Stimulated activated CD4-positive, alpha-beta T cell treated with anti-CD3 and anti-CD28 coated beads, Interleukin-2, amount 100 ng/mL, for 24 hours (primary cell): ENCODE data around the gene CIT.
A peak's percentile ranks its signal among the peaks of the same experiment; 100 is the strongest.

Source experiments
- DNase-seq, 2 donors: peaks; one replicate each; pipeline ENCODE4 v3.0.0-alpha.2; 2020

CIT gene

GRCh38 chr12:119857041-119857591 is 20.0 kb downstream of the CIT start:
- no peak for DNase-seq

GRCh38 chr12:119850330-119850729 is 26.8 kb downstream of the CIT start:
- DNase-seq: no peak

GRCh38 chr12:119843100-119843499 is 34.0 kb downstream of the CIT start:
- no peak for DNase-seq

- DNase-seq: no peak
Measured at GRCh38 chr12:119842380-119842779, 34.7 kb downstream of the CIT start.

GRCh38 chr12:119841433-119842210 is 35.5 kb downstream of the CIT start:
- DNase-seq: no peak

GRCh38 chr12:119840582-119840981 is 36.5 kb downstream of the CIT start:
- DNase-seq: no peak

- DNase-seq: no peak
Measured at GRCh38 chr12:119840168-119840567, 37.0 kb downstream of the CIT start.

- DNase-seq: no peak
Measured at GRCh38 chr12:119838826-119839600, 38.1 kb downstream of the CIT start.

- no peak for DNase-seq
Measured at GRCh38 chr12:119836781-119837180, 40.3 kb downstream of the CIT start.

GRCh38 chr12:119835068-119835467 is 42.1 kb downstream of the CIT start:
- no peak for DNase-seq

GRCh38 chr12:119829439-119829838 is 47.7 kb downstream of the CIT start:
- DNase-seq: no peak

GRCh38 chr12:119828300-119828699 is 48.8 kb downstream of the CIT start:
- DNase-seq: no peak

GRCh38 chr12:119827760-119828159 is 49.4 kb downstream of the CIT start:
- DNase-seq: no peak

- DNase-seq: no peak
Measured at GRCh38 chr12:119826661-119827445, 50.3 kb downstream of the CIT start.

GRCh38 chr12:119825262-119825661 is 51.9 kb downstream of the CIT start:
- no peak for DNase-seq

GRCh38 chr12:119822046-119822445 is 55.1 kb downstream of the CIT start:
- no peak for DNase-seq

GRCh38 chr12:119819322-119819721 is 57.8 kb downstream of the CIT start:
- no peak for DNase-seq

- no peak for DNase-seq
Measured at GRCh38 chr12:119817546-119818343, 59.4 kb downstream of the CIT start.

- no peak for DNase-seq
Measured at GRCh38 chr12:119809023-119809422, 68.1 kb downstream of the CIT start.

- DNase-seq: no peak
Measured at GRCh38 chr12:119808441-119808840, 68.7 kb downstream of the CIT start.

- no peak for DNase-seq
Measured at GRCh38 chr12:119807380-119807779, 69.7 kb downstream of the CIT start.

- DNase-seq: peak in 1 of 2 donors; percentile 7
Measured at GRCh38 chr12:119804011-119804641, 73.0 kb downstream of the CIT start.
